Sigmoid colon (tissue), 3 donors: Measurements from ENCODE around the gene TLR4.

Source experiments
- CTCF ChIP-seq, 4 experiments: fragments of 450-650 bp in 3 of 4; fragments of 200-600 bp in 1 of 4; IDR thresholded peaks; one replicate each; pipeline ENCODE4 v1.5.1; 2016 to 2019; ENCODE audit warnings: antibody characterized with exemption in 4 of 4, mild to moderate bottlenecking in 3 of 4, moderate library complexity in 2 of 4
- POLR2A ChIP-seq, 2 donors: fragments of 450-650 bp; IDR thresholded peaks; one replicate each; pipeline ENCODE4 v1.6.1; 2016; ENCODE audit warnings: antibody characterized with exemption in 2 of 2, mild to moderate bottlenecking in 2 of 2, moderate library complexity in 2 of 2

- TF ChIP-seq CTCF (IDR thresholded peaks at IDR 0.05): no peak
- no peak for TF ChIP-seq POLR2A (IDR thresholded peaks at IDR 0.05)
Measured at GRCh38 chr9:117720555-117720954, 16.4 kb downstream of the TLR4 start.
